Liver (tissue), 3 donors: Measurements from ENCODE around the gene FAM117A.

Source experiments
- HNF4G ChIP-seq: IDR thresholded peaks from 2 replicates; pipeline ENCODE4 v1.6.1; 2016; ENCODE audit warnings: antibody characterized with exemption
- JUND ChIP-seq, 2 donors: IDR thresholded peaks; 2 replicates each; pipeline ENCODE4 v1.6.1; 2016; ENCODE audit warnings: antibody characterized with exemption in 2 of 2
- TAF1 ChIP-seq: conservative IDR thresholded peaks from 2 replicates; pipeline ENCODE4 v1.6.1; 2016; ENCODE audit warnings: antibody characterized with exemption, mild to moderate bottlenecking
- YY1 ChIP-seq: IDR thresholded peaks from 2 replicates; pipeline ENCODE4 v1.6.1; 2016; ENCODE audit warnings: antibody characterized with exemption, mild to moderate bottlenecking
- TF ChIP-seq, protein P1 (sequence below): fragments of 150-350 bp; IDR thresholded peaks from 2 replicates; pipeline ENCODE4 v1.5.1; 2017; ENCODE audit warnings: improper control_type of control experiment, low read depth, low read length; ENCODE audit not compliant: missing input control
- TF ChIP-seq, protein P2 (sequence below): IDR thresholded peaks from 2 replicates; pipeline ENCODE4 v1.6.1; 2016; ENCODE audit warnings: antibody characterized with exemption, mild to moderate bottlenecking
- donor health status: healthy.
- donor health status: healthy.

DNA sequence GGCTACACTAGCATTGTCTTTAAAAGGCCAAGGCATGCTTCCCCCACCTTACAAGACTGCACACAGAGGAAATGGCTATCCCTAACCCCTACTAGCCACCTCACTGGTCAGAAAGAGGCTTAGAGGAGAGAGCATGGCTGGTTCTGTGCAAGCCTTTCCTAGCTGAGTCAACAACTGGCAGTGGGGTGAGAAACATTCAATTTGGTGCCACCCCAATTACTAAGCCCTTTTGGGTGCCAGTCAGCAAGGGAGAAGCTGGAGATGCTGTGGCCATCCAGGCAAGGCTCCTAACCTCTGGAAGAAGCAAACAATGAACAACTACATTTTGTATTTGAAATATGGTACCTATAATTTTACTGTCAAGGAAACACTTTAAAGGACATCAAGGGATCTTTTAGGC lies 19.9 kb upstream of the FAM117A start:
- TF ChIP-seq, protein P1, sequence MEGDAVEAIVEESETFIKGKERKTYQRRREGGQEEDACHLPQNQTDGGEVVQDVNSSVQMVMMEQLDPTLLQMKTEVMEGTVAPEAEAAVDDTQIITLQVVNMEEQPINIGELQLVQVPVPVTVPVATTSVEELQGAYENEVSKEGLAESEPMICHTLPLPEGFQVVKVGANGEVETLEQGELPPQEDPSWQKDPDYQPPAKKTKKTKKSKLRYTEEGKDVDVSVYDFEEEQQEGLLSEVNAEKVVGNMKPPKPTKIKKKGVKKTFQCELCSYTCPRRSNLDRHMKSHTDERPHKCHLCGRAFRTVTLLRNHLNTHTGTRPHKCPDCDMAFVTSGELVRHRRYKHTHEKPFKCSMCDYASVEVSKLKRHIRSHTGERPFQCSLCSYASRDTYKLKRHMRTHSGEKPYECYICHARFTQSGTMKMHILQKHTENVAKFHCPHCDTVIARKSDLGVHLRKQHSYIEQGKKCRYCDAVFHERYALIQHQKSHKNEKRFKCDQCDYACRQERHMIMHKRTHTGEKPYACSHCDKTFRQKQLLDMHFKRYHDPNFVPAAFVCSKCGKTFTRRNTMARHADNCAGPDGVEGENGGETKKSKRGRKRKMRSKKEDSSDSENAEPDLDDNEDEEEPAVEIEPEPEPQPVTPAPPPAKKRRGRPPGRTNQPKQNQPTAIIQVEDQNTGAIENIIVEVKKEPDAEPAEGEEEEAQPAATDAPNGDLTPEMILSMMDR = no peak
- TF ChIP-seq JUND (IDR thresholded peaks at IDR 0.05) (no peak), TAF1 (no peak), HNF4G (no peak), YY1 (no peak)
- TF ChIP-seq, protein P2, sequence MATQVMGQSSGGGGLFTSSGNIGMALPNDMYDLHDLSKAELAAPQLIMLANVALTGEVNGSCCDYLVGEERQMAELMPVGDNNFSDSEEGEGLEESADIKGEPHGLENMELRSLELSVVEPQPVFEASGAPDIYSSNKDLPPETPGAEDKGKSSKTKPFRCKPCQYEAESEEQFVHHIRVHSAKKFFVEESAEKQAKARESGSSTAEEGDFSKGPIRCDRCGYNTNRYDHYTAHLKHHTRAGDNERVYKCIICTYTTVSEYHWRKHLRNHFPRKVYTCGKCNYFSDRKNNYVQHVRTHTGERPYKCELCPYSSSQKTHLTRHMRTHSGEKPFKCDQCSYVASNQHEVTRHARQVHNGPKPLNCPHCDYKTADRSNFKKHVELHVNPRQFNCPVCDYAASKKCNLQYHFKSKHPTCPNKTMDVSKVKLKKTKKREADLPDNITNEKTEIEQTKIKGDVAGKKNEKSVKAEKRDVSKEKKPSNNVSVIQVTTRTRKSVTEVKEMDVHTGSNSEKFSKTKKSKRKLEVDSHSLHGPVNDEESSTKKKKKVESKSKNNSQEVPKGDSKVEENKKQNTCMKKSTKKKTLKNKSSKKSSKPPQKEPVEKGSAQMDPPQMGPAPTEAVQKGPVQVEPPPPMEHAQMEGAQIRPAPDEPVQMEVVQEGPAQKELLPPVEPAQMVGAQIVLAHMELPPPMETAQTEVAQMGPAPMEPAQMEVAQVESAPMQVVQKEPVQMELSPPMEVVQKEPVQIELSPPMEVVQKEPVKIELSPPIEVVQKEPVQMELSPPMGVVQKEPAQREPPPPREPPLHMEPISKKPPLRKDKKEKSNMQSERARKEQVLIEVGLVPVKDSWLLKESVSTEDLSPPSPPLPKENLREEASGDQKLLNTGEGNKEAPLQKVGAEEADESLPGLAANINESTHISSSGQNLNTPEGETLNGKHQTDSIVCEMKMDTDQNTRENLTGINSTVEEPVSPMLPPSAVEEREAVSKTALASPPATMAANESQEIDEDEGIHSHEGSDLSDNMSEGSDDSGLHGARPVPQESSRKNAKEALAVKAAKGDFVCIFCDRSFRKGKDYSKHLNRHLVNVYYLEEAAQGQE = no peak
